ENCODE data around the gene METTL5.
"Not testable (repeated sequence)": the region's sequence is repeated elsewhere in the genome, so short reads cannot be mapped to it uniquely, and the experiment has no call there.

Gene METTL5

DNA sequence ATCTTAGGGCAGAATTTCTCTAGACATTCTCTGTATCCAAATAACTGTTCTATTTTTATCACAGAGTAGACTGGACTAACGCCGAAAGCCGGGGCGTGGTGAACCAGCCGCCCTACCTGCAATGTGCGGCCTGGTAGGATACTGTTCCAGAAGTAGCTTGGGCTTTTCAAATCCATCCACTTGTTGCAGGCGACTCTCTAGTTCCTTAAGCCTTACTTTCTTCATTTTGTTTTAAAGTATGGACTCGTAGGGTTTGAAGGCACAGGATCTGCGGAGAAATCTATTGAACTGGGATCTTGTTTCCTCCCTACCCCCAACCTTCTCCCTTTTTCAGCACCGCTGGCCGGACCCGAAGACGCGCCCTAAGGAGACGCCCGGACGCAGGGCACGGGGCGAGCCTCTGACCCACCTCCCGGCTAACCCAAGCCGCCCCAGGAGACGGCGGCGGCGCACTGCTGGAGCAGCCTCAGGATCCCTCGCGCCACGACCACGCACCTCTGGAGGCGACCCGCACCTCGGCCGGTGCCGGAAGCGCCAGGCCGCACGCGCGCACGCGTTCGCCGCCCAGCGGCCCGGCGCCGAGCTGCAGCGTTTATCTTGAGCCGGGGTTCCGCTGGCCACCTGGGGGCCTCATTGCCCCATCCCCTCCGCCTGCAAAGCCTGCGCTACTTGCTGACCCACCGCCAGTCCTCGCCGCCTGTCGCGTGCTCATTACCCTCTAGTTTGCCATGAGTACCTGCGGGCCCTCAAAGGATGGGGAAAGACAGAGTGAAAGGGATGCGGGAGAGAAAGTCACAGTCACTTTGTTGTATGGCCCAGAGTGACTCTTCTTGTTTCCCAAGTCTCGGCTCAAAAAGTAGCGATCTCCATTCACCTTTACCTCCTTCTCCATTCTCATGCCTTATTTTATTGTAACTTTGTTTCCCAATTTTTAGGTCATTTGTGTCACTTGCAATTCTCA lies at the start of gene METTL5:
TSS of gene METTL5 (minus strand) at position 533 of the 961 bp plus-strand sequence. CDS start at position 225, 308 bp downstream.
- peak; percentile 84 for DNase-seq

DNA sequence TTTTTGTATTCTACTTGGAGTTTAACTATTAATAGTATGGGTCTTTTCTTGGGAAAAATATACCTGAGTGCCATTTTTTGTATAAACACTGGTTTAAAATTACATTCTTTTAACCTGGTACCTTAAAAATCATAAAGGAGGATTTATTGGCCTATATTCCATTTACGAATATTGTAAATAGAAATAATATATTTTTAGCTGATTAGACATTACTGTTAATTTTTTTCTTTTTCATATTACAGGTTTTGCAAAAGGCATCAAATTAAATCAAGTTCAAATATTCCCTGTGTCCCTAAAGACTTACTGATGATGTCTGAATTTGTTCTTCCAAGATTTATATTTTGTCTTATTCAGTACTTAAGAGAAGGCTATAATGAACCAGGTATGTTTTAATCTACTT lies 47.3 kb upstream of the METTL5 start:
- no peak for DNase-seq

DNA sequence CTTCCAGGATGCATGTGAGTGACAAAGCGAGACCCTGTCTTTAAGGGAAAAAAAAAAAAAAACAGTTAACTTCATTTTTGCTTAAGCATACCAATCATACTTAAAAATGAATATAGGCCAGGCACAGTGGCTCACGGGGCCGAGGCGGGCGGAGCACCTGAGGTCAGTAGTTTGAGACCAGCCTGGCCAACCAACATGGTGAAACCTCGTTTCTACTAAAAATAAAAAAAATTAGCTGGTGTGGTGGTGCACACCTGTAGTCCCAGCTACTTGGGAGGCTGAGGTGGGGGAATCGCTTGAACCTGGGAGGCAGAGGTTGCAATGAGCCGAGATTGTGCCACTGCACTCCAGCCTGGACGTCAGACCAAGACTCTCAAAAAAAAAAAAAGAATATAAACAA lies 46.7 kb upstream of the METTL5 start:
- DNase-seq = not testable (repeated sequence)

DNA sequence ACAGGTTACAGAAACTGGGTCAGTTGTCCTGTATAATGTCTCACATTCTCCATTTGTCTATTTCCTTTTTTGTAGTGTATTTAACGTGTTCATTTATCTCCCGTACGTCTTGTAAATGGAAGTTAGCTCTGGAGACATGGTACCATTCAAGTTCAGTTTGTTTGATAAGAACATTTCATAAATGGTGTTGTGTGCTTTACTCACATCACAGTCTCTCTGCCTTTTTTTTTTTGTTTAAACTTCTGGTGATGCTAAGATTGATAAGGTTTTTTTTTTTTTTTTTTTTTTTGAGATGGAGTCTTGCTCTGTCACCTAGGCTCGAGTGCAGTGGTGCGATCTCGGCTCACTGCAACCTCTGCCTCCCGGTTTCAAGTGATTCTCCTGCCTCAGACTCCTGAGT lies 44.2 kb upstream of the METTL5 start:
- peak; percentile 30 for DNase-seq

DNA sequence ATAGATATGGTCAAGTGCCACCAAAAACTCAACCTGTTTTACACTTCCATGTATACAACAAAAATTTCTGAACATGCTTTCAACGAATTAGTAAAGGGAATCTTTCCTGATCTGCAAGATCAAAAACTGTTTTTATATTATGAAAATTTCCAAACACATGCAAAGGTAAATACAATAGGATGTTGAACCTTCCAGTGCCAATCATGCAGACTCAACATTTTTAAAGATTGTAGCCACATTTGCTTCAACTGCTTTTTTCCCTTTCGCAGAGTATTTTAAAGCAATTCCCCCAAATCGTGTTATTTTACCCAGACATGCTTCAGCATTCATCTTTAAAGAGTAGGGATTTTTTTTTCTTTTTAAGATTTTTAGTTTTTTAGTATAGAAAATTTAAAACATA lies 42.9 kb upstream of the METTL5 start:
- no peak for DNase-seq

DNA sequence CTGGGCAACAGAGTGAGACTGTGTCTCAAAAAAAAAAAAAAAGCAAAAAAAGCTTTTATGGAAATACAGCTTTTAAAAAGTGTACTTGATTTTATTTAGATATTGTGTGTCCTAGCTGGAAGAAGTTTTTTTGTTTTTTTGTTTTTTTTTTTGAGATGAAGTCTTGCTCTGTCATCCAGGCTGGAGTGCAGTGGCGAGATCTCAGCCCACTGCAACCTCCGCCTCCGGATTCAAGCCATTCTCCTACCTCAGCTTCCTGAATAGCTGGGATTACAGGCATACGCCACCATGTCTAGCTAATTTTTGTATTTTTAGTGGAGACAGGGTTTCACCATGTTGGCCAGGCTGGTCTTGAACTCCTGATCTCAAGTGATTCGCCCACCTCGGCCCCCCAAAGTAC lies 41.5 kb upstream of the METTL5 start:
- not testable (repeated sequence) for DNase-seq

DNA sequence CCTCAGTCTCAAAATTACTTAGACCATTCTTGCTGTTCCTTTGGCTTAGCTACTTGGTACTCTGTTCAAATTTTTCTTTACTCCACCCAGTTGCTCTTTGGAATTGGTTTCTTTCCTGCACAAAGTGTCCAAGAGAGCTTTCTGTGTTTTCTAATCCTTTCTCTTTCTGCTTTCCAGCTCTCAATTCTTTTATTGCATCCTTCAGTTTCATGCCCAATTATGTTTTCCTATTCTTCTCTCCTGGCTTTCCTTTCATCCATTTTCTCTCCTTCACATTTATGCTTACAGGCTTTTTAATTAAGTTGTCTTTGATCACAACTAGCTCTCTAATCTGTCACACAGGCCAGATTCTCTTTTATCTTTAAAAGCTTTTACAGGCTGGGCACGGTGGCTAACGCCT lies 40.8 kb upstream of the METTL5 start:
- DNase-seq = no peak

DNA sequence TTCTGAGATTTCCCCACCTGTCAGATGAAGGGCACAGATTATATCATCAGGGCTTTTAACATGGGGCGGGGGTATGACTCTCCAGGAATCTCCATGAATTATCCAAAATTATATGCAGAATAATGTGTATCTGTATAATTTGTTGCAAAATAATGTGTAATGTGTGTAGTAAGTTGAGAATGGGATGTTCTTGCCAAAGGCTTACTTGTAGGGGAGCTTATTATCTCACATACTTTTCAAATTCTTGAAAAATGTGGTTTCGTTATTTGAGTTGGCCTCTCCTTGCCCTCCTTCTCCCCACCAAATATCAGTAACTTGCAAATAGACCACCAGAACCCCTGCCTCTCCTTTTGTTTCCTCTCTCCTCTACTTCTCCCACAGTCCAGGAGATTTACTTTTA lies 38.1 kb upstream of the METTL5 start:
- no peak for DNase-seq

DNA sequence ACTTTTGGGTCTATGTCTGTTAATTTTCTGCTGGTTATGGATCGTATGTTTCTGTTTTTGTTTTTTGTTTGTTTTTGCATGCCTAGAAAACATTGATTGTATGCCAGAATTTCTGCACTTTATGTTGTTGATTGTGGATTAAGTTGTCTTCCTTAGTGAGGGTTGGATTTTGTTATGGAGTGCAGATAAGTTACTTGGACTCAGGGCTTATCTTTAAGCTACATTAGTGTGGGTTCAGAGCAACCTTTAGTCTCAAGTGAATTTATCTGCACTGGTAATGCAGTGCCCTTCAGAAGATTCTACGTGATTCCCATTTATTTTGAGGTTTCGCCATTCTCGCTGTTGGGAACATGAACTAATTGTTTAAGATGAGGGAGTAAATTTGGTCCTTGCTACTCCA lies 35.4 kb upstream of the METTL5 start:
- DNase-seq = peak; percentile 43

DNA sequence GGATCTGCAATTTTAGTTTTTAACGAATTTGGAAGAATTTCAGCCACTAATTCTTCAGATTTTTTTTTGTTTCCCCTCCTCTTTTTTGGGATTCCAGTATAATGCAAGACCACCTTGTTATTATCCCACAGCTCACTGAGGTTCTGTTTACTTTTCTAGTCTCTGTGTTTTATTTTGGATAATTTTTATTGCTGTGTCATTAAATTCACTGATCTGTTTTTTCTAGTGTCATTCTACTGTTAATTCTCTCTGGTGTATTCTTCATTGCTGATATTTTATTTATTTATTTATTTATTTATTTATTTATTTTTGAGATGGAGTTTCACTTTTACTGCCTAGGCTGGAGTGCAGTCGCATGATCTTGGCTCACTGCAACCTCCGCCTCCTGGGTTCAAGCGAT lies 34.7 kb upstream of the METTL5 start:
- no peak for DNase-seq

DNA sequence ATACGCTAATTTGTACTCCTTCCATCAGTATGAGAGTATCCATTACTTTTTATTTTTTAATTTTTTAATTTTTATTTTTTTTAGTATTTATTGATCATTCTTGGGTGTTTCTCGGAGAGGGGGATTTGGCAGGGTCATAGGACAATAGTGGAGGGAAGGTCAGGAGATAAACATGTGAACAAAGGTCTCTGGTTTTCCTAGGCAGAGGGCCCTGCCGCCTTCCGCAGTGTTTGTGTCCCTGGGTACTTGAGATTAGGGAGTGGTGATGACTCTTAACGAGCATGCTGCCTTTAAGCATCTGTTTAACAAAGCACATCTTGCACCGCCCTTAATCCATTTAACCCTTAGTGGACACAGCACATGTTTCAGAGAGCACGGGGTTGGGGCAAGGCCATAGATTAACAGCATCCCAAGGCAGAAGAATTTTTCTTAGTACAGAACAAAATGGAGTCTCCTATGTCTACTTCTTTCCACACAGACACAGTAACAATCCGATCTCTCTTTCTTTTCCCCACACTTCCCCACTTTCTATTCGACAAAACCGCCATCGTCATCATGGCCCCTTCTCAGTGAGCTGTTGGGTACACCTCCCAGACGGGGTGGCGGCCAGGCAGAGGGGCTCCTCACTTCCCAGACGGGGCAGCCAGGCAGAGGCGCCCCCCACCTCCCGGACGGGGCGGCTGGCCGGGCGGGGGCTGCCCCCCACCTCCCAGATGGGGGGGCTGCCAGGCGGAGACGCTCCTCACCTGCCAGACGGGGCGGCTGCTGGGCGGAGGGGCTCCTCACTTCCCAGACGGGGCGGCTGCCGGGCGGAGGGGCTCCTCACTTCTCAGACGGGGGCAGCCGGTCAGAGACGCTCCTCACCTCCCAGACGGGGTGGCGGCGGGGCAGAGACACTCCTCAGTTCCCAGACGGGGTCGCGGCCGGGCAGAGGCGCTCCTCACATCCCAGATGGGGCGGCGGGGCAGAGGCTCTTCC lies 30.9 kb upstream of the METTL5 start:
- not testable (repeated sequence) for DNase-seq

DNA sequence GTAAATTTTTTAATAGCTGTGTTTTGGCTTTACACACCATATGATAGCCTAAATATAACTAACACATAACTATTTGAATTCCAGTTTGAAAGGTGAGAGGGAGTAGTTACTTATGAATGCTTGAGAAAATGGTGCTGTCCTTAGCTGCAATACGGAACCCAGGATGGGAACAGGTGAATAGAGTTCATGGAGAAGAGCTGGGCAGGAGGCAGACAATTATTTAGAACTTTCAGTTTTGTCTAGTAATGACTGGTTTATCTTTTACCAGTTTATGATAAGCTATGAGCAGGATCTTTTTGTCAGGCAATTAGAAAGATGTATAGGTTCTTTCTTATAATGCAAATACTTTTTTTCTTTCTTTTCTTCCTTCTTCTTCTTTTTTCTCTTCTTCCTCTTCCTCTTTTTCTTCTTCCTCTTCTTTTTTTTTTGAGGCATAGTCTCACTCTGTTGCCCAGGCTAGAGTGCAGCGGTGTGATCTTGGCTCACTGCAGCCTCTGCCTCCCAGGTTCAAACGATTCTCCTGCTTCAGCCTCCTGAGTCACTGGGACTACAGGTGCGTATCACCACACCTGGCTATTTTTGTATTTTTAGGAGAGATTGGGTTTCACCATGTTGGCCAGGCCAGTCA lies 28.4 kb upstream of the METTL5 start:
- DNase-seq = no peak

DNA sequence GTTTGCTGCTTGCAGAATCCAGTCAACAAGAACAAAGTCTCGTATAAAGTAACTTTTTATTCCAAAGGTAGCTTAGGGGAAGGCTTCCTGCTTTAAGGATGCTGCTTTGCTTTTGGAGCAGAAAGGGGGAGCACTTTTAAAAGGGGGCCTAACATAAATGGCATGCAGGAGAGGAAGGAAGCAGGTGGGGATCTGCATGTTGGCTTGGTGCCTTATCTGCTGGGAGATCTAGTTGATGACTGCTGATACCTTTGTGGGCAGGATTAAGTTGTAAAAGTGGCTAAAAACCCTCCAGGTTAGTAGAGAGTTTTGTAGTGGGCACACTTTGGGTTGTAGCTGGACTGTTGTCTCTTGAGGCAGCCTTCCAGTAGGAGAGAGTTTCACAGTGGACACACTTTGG lies 25.0 kb upstream of the METTL5 start:
- DNase-seq = no peak

DNA sequence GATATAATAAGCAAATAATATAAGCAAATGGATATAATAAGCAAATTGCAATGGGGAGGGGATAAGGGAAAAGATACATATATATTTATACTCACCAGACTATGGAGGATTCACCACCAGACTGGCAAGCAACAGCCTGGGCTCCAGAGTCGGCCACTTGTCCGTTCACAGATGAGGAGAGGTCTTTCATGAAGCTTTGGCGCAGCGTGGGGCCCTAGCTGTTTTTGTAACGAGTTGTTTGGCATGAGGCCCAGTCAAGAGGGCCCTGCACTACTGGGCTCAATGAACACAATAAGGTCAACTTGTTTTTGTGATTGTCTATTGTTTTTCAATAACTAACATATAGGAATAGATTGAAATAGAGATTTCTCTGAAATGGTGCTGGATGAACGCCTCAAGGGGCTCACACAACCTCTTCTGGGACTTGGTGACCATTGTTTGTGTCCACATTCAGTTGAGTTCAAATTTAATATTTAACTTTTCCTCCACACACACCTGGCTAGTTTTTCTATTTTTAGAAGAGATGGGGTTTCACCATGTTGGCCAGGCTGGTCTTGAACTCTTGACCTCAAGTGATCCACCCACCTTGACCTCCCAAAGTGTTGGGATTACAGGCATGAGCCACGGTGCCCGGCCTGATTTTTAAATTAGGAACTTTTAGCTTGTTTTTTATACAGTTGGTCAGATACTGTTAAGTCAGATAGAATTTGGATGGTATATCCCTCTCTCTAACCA lies 24.4 kb upstream of the METTL5 start:
- DNase-seq = not testable (repeated sequence)

DNA sequence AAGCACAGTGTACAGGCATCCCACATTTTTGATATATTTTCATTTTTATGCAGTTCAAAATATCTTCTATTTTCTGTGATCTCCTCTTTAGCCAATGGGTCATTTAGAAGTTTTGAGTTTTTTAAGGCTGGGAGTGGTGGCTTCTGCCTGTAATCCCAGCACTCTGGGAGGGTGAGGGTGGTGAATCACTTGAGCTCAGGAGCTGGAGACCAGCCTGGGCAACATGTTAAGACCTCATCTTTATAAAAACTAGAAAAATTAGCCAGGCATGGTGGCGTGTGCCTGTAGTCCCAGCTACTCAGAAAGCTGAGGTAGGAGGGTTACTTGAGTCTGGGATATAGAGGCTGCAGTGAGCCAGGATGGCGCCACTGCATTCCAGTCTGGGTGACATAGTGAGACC lies 20.3 kb upstream of the METTL5 start:
- DNase-seq = no peak

DNA sequence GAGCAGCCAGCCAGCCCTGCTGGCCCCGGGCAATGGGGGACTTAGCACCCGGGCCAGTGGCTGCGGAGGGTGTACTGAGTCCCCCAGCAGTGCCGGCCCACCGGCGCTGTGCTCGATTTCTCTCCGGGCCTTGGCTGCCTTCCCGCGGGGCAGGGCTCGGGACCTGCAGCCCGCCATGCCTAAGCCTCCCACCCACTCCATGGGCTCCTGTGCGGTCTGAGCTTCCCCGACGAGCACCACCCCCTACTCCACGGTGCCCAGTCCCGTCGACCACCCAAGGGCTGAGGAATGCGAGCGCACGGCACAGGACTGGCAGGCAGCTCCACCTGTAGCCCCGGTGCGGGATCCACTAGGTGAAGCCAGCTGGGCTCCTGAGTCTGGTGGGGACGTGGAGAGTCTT lies 16.9 kb upstream of the METTL5 start:
- DNase-seq = not testable (repeated sequence)

DNA sequence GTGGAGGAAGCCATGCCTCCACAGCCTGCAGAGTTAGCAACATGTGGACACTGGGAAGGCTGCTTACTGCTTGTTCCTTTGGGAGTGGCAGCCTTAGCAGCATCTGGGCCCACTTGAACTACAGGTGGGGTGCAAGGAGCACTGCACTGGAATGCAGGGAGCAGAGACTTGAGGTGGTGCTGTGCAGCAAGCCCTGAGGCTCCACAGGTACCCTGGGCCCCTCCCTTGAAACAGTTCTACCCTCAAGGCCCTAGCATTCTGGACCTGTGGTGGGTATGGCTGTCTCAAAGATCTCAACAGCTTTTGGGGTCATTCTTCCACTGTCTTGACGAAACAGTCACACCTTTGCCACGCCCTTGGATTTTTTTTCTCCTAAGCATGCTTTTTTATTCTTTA lies 16.0 kb upstream of the METTL5 start:
- no peak for DNase-seq

DNA sequence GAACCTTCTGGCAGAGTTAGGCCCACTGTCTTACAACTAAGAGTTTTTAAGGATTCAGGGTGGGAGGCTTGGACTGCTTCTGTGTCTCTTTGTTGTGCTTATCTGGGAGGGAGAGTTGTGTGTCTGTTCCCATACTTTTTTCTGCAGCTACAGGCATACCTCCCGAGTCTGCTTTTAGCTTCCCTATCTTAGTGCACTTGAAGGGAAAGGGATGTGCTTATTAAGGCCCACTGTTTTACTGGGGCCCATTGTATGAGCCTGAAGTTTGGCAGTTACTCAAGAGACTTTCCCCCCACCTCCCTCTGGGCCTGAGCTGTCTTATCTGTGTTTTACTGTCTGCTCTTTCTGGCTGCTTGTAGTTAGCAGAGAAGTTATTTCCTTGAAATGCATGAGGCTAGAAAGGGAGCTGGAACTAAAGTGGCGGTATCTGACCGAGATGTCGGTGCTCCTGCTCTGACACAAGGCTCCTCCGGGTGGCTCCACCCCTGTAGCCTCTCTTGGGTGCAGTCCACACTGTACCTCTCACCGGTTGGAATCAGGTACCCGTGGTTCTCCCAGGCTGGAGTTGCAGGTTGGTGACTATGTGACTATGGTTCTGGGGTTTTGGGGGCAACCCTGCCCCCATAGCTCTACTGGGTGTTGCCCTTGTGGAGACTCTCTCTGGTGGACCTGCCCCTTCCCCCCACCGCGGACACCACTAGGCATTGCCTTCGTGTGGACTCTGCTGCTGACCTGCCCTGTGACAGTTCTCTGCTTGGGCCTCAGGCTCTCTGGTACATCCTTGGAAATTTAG lies 15.4 kb upstream of the METTL5 start:
- DNase-seq = peak; percentile 96

DNA sequence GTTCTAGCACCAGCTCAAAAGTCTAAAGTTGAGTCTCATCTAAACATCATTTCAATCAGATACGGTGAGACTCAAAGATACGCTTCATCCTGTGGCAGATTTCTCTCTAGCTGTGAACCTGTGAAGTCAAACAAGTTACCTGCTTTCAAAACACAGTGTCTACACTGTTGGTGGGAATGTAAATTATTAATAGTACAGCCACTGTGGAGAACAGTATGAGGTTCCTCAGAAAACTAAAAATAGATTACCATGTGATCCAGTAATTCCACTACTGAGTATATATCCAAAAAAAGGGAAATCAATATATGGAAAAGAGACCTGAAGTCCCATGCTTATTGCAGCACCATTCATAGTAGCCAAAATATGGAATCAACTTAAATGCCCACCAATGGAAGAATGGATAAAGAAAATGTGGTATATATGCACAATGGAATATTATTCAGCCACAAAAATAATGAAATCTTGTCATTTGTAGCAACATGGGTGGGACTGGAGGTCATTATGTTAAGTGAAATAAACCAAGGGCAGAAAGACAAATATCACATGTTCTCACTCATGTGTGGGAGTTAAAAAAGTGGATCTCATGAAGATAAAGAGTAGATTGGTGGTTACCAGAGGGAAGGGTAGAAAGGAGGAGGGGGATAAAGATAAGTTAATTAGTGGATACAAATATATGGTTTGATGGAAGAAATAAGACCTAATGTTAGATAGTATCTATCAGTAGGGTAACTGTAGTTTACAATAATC lies 14.2 kb upstream of the METTL5 start:
- no peak for DNase-seq

DNA sequence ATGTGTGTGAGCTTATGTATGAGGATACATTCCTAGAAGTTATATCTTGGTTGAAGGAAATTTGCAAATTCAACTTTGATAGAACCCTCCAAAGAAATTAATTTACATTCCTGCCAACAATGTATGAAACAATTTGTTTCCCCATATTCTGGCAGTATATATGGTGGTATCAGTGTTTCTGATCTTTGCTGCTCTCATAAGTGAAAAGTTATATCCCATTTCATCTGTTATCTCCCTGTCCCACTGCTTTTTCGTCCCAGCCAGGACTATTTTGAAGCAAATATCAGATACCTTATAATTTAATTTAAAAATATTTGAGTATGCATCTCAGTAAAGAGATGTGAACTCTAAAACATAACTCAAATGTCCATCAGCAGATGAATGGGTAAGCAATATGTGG lies 9.7 kb upstream of the METTL5 start:
- no peak for DNase-seq

Measured in hematopoietic multipotent progenitor cell treated with erythropoietin and hydrocortisone succinate and interleukin-3 and kit ligand, for 8 days (in vitro differentiated cells).